HG03354 (cell line): ENCODE data around the gene C14orf180.

Source experiments
- ATAC-seq: cut with Tn5 transposase; IDR thresholded peaks from one replicate; pipeline ENCODE4 v1.9.1; 2021; ENCODE audit warnings: mild to moderate bottlenecking; ENCODE audit not compliant: unreplicated experiment, poor library complexity, severe bottlenecking

C14orf180 gene

DNA sequence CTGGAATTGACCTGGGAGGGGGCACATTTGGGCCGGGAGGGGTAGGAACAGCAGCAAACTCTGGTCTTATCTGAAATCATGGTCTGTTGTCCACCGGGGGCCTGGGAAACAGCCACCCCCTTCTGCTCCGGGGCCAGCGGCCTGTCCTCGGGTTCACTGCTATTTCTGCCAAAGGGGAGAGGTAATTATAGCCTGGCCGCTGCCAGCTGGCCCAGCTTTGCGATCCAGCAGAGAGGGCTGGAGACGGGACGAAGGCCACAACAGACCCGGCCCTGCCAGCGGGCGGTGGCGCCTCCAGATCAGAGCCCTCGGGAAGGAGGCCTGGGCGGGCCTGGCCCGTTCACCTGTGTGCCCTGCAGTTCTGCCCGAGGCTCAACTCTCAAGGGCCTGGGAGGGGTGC, at the start of gene C14orf180:
Gene C14orf180 (plus strand): TSS at position 258 of the 400 bp plus-strand sequence. CDS start 6,667 bp downstream, outside the sequence.
- ATAC-seq, result no peak

DNA sequence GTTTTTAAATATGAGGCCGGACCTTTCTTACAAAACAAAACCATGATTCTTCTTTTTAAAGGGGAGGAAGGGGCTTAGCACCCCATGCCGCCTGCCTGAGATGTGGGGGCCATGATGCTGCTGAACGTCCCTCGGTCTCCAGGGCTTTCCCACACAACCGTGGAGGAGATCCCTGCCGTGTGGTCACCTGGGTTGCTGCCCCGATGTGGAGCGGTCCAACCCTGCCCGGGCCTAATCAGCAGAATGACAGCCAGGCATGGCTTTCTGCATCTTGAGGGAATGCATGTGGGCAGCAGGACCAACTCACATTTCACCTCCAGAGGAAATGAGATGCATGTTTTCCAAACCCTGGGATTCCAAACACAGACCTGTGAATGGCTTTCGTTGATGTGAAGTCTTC, 48.9 kb upstream of the C14orf180 start:
- no peak for ATAC-seq

GRCh38 chr14:104531421-104532190, 48.0 kb upstream of the C14orf180 start:
- ATAC-seq, result no peak

GRCh38 chr14:104532191-104532555, 47.4 kb upstream of the C14orf180 start:
- no peak for ATAC-seq

- no peak for ATAC-seq
These were observed 45.5 kb upstream of the C14orf180 start for GRCh38 chr14:104534036-104534435.

- ATAC-seq, result no peak
These were observed 42.5 kb upstream of the C14orf180 start for GRCh38 chr14:104536942-104537612.

DNA sequence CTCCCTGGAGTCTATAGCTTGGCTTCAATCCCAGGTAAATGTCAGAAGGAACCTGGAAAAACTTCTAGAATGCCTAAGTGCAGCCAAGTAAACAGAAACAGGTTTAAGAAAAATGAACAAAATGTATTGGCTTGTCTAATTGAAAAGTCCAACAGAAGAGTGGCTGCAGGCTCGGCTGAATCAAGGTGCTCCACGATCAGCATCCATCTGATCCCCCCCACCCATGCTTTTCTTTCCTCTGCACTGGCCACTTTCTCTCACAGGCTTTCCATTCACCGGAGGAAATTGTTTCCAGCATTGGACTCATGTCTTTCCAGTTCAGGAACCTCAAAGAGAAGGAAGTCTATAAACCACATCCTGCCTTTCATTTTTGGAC, 42.0 kb upstream of the C14orf180 start:
- ATAC-seq, result no peak

DNA sequence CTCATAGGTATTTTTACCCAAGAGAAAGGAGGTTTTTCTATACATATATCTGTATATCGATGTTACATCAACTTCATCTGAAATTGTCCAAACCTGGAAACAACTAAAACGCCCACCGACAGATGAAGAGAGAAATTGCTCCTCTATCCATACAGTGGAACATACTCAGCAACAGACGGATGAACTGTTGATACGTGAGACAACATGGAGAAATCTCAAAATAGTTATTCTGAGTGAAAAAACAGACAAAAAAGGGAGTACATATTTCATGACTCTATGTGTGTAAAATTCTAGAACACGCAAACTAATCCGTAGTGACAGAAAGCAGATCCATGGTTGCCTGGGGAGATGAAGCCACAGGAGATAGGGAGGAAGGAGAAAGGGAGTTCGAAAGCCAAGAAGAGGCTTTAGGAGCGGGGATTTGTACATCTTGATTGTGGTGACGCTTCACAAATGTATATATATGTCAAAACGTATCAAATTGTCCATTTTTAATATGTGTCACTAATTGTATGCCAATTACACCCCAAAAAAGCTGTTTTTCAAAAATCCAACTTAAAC, 37.6 kb upstream of the C14orf180 start:
- ATAC-seq, result no peak

GRCh38 chr14:104542871-104543830, 36.4 kb upstream of the C14orf180 start:
- ATAC-seq, result no peak

DNA sequence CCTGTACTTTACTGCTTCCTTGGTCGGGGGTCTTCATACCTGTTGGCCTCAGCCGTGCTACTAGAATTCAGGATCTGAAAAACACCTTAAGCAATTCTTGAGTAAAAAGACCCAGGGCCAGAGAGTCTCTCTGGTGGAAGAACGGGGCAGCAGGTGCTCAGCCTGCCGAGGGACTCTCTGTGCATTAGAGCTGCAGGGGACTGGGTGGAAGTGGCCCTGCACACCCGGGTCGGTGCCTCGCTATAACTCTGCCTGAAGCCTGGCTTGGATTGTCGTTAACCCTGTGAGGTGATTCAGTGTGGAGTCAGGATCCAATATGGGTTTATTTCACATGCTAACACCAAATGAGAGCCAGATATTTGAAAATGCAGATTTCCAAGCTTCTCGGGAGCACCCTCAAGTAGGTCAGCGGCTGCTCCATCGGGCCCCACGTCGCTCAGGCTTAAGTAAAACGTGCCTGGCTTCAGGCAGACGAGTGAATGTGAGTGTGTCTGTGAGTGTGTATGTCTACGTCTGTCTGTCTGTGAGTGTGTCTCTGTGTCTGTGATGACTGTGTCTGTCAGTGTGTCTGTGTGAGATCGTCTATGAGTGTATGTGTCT, 35.1 kb upstream of the C14orf180 start:
- ATAC-seq, result no peak

DNA sequence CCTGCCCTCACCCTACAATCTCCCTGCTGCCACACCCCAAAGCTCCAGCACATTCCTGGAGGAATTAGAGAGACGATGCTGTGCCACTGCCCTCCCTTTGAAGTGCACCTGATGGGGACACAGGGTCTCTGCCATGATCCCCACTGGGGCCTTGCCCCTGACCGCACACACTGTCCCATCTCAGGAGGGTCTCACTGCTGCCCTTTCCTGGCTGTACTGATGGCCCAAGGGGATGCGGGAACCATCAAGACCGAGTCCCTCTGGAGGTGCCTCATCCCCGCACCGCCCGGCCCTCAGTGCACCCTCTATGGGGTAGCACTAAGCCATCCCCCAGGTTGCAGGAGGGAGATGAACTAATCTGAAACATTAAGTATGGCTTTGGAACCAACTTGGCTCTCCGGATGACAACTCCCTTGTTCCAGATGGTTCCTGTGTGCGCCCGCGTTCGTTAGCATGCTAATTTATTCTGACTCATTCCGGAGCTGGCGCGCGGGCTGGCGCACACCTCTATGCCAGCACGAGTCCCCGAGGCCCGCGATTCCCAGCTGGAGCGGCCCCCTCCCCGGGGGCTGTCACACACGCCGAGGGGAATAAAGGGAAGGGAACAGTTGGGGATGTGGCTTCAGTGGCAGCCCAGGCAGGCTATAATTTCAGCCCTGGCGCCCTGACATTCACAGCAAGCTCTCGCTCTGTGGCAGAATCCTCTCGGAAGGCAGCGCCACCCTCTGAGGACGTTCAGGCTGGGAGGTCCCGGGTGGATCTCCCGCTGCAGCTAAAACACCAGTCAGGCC, 34.2 kb upstream of the C14orf180 start:
- ATAC-seq, result no peak

DNA sequence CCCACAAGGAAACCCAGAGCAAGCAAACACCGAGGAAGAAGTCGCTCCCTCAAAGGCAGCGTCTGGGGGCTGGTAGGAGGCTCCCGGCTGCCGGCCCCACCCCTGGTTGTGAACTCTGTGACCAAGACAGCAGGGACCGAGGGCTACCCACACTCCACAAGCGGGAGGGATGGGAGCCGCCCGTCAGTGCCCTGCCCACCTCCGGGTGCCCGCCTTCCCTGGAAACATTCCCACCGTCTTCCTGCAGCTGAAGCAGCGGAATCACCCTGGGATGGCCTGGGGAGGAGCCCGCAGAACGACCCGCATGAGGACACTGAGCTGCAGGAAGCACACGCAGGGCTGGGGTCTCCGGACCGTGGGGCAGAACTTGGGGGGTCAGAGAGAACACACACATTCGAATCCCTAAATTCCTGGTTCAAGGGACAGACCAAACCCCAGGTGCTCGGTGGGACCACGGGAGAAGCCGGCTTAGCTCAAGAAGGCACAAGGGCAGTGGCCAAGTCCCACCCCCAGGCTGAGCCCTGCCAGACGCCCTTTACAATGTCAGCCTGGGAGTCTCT, 33.5 kb upstream of the C14orf180 start:
- ATAC-seq, result no peak

DNA sequence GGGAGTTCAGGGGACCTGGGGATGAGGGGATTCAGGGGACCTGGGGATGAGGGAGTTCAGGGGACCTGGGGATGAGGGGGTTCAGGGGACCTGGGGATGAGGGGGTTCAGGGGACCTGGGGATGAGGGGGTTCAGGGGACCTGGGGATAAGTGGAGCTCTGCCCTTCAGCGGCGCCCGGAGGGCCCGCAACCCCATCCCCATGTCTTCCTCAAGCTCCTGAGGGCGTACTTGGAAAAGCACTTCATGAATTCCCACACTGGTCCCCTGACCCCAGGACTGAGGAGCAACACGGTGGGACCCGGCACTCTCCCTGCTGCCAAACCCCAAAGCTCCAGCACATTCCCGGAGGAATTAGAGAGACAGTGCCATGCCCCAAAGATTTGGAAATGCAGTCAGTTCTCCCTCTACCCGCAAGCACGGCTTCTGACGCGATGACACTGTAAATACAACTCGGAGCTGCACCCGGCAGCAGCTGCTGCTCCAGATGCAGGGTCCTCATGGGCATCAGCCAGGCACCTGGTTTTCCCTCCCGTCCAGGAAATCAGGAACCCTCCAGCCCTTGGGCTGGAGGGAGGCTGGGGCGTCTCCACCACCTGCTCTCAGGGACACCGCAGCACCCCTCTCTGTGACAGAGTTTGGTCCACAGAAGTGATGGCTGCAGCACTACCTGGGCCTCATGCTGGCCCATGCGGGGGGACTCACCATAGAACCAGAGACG, 32.8 kb upstream of the C14orf180 start:
- ATAC-seq, result no peak

- ATAC-seq, result no peak
These were observed 32.1 kb upstream of the C14orf180 start for GRCh38 chr14:104547310-104547997.

- ATAC-seq, result no peak
These were observed 31.4 kb upstream of the C14orf180 start for GRCh38 chr14:104547998-104548700.

DNA sequence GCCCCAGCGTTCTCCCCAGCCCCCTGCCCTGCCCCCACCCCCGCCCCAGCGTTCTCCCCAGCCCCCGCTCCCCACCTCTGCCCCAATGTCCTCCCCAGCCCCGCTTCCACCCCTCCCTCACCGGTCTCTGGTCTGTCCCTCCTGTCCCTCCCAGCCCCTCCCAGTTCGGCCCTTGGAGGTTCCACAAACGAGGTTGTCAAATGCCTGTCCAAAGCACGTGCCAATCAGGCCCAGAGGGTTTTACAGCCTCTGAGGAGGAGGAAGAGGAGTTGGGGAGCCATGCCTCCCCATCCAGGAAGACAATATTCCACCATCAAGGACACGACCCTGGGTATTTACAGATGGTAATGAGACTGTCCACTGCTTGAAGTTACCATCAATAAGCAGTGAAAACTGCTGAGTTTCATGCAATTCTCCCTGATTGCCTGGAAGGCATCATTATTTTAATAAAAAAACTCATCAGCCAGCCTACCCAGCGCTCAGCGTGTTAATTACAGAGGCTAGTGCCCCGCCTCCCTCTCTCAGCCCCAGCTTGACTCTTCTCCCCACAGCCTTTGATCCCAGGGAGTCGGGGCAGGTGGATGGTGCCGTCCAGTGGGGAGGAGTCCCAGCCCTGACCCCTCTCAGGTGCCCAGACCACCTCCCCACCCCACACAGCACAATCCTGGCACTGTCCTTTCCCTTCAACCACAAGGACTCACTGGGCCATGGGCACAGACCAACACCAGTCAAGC, 30.6 kb upstream of the C14orf180 start:
- no peak for ATAC-seq
